Cardiac septum (tissue), 1 donor: ENCODE results near the gene GLO1. TPM values are rescaled to one million over a fixed set of nuclear protein-coding genes. Genes with fewer than 3 reads are reported as not detected.

Experiments
- DNase-seq: peaks from one replicate; pipeline ENCODE4 v3.0.0-alpha.2; 2020; ENCODE audit warnings: low spot score
- intact Hi-C: fragments of 100-400 bp; cut with DNase I; formaldehyde crosslinking; loops from one replicate; pipeline ENCODE4 v1.14.0; 2022
- total RNA-seq: library from RNA; stranded (reverse); fragmentation: NEBNext Ultra II Directional; extraction: Animal tissue kit (Norgen Biotek cat#: 25700); gene quantifications from one replicate; pipeline ENCODE4 v1.2.1, GENCODE V29; 2021
- donor health status: DM: no; HTN: no; CAD: no.

GLO1 gene
- total RNA-seq, 1 donor from 2014 or later = 70.3 TPM

- intact Hi-C loops = no loop called here
- DNase-seq = no peak
Measured at GRCh38 chr6:38634518-38634917, 68.4 kb downstream of the GLO1 start.

DNA sequence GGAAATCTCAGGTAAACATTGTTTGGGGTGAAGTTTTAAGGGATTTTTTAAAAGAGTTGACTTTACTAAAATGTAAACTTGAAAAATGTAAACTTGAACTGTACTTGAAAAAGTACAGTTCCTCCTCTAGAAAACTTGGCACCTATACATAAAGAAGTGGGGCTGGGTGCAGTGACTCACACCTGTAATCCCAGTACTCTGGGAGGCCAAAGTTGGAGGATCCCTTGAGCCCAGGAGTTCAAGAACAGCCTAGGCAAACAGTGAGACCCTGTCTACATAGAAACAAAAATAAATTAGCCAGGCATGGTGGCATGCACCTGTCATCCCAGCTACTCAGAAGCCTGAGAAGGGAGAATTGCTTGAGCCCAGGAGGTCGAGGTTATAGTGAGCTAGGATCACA, 70.5 kb downstream of the GLO1 start:
- intact Hi-C loops = no loop called here
- no peak for DNase-seq

DNA sequence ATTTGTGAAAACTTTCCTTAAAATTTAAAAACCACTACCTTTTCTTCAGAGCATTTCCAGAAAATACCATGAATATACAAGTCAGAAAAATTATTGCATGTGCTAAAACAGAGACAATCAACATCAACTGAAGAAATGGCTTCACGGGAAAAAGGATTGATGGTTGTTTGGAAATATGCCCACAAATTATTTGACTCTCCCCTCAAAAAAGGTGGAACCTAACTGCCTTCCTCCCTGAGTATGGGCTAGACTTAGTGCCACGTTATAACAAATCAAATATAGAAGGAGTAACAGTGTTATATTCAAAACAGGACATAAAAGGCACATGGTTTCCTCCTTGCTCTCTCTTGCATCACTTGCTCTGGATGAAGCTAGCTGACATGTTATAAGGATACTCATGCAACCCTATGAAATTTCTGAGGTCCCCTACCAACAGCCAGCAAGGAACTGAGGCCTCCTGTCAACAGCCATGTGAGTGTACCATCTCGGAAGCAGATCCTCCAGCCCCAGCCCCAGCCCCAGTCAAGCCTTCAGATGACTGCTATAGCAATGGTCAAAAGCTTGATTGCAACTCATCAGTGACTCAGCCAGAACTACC, 71.7 kb downstream of the GLO1 start:
- intact Hi-C loops = no loop called here
- DNase-seq = no peak

Other genes starting within 250 kb of the GLO1 start
- gene BTBD9, start 63.2 kb downstream of the GLO1 start, total RNA-seq = 24.2 TPM
- 0.03 TPM for gene DNAH8, start 12.2 kb upstream of the GLO1 start, total RNA-seq